ENCODE data around the gene ZBTB20. TPM values are rescaled to one million over a fixed set of nuclear protein-coding genes. Genes with fewer than 3 reads are reported as not detected.

Gene ZBTB20
- total and polyA plus RNA-seq, 4 donors, result 3.1 to 57.4 (median 29.3) TPM

DNA sequence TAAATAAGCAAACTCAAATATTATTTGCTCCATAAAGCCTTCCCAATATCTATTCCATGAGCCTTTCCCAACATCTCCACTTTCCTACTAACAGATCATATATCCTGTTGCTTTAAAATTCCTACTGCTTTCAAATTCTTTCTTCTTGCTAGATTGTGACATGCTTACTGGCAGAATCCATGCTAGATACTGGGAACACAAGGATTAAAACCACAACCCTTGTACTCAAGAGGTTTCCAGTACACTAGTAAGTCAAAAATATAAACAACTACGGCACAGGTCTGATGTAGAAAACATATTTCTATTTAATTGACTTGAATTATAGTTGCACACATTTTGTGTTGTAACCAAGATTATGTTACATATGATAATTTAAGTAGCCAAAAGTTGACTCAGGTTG lies 275.0 kb downstream of the ZBTB20 start:
- no CpG with 5 or more reads among the region's 1 CpG for WGBS (ENCODE audit: insufficient coverage)
- Histone ChIP-seq H3K27ac (ENCODE audit: low read depth, low read length) (no peak overlapping the region), H3K4me3 (ENCODE audit: low read depth, low read length) (no peak overlapping the region), H3K4me1 (ENCODE audit: control insufficient read depth, insufficient read depth, low read length) (no peaks in the 10 kb centered on the region), H3K27me3 (ENCODE audit: control insufficient read depth, insufficient read depth, low read length) (no peaks in the 10 kb centered on the region), H3K9me3 (ENCODE audit: control insufficient read depth, insufficient read depth, low read length) (no peaks in the 10 kb centered on the region), H3K36me3 (ENCODE audit: control insufficient read depth, insufficient read depth, low read length) (no peaks in the 10 kb centered on the region)
- no peak for DNase-seq (ENCODE audit: low read depth in 4 of 6, low spot score in 6 of 6)

- no peak for DNase-seq (ENCODE audit: low read depth in 4 of 6, low spot score in 6 of 6)
These were observed 279.1 kb downstream of the ZBTB20 start for GRCh38 chr3:114867835-114868503.

DNA sequence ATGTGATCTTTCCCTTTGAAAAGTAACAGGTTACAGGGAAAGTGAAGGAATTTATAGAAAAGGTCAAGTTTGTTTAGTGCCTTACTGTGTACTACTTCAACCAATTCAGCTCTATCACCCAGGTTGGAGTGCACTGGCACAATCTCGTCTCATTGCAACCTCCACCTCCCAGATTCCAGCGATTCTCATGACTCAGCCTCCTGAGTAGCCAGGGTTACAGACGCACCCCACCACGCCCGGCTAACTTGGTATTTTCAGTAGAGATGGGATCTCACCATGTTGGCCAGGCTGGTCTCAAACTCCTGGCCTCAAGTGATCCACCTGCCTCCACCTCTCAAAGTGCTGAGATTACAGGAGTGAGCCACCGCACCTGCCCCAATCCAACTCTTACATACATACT lies 279.7 kb downstream of the ZBTB20 start:
- 100% methylated on average over 4 of the region's 6 CpGs for WGBS (ENCODE audit: insufficient coverage)
- no peaks in the 10 kb centered on the region for H3K36me3 ChIP-seq (ENCODE audit: control insufficient read depth, insufficient read depth, low read length)
- H3K4me1 ChIP-seq (ENCODE audit: control insufficient read depth, insufficient read depth, low read length), result no peaks in the 10 kb centered on the region
- no peak for DNase-seq (ENCODE audit: low read depth in 4 of 6, low spot score in 6 of 6)
- H3K27ac ChIP-seq (ENCODE audit: low read depth, low read length), result no peak overlapping the region
- no peak overlapping the region for H3K4me3 ChIP-seq (ENCODE audit: low read depth, low read length)
- no peaks in the 10 kb centered on the region for H3K27me3 ChIP-seq (ENCODE audit: control insufficient read depth, insufficient read depth, low read length)
- no peaks in the 10 kb centered on the region for H3K9me3 ChIP-seq (ENCODE audit: control insufficient read depth, insufficient read depth, low read length)

More at GRCh38 chr3:114867835-114868503, 279.1 kb downstream of the ZBTB20 start:
- Histone ChIP-seq H3K27ac (ENCODE audit: low read depth, low read length) (no peak overlapping the region), H3K36me3 (ENCODE audit: control insufficient read depth, insufficient read depth, low read length) (no peaks in the 10 kb centered on the region), H3K27me3 (ENCODE audit: control insufficient read depth, insufficient read depth, low read length) (no peaks in the 10 kb centered on the region), H3K9me3 (ENCODE audit: control insufficient read depth, insufficient read depth, low read length) (no peaks in the 10 kb centered on the region), H3K4me1 (ENCODE audit: control insufficient read depth, insufficient read depth, low read length) (no peaks in the 10 kb centered on the region), H3K4me3 (ENCODE audit: low read depth, low read length) (no peak overlapping the region)
- 71% methylated on average over 1 of the region's 4 CpGs for WGBS (ENCODE audit: insufficient coverage)

DNA sequence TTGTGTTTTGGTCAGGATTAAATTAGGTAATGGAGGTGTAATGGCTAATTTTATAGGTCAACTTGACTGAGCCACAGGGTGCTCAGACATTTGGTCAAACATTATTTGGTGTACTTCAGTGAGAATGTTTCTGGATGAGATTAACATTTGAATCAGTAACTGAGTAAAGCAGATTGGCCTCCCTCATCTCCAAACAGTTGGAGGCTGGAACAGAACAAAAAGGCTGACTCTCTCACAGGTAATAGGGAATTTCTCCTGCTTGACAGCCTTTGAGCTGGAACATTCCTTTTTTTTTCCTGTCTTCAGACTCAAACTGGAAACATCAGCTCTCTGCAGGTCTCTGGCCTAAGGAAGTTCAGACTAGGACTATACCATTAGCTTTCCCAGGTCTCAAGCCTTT lies 280.7 kb downstream of the ZBTB20 start:
- Histone ChIP-seq H3K4me3 (ENCODE audit: low read depth, low read length) (no peak overlapping the region), H3K36me3 (ENCODE audit: control insufficient read depth, insufficient read depth, low read length) (no peaks in the 10 kb centered on the region)
- DNase-seq (ENCODE audit: low read depth in 4 of 6, low spot score in 6 of 6), result no peak

DNA sequence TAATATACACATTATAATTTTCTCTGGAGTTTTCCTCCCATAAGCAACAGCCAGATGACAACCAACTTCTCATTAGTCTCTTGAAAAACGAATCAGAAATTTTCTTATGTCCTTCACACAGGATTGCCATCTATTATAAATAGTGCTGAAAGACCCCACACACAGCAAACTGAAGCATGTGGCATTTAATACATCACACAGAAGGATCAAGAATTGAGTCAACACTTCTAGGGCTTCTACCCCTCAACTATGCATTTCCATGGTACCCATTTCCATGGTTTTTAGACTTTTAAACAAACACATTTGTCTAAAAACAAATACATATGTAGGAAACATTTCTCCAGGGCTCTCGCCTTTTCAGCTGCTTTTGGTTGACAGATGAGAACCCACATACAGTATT lies 282.1 kb downstream of the ZBTB20 start:
- Histone ChIP-seq H3K36me3 (ENCODE audit: control insufficient read depth, insufficient read depth, low read length) (no peaks in the 10 kb centered on the region), H3K4me3 (ENCODE audit: low read depth, low read length) (no peak overlapping the region), H3K27me3 (ENCODE audit: control insufficient read depth, insufficient read depth, low read length) (no peaks in the 10 kb centered on the region), H3K9me3 (ENCODE audit: control insufficient read depth, insufficient read depth, low read length) (no peaks in the 10 kb centered on the region), H3K4me1 (ENCODE audit: control insufficient read depth, insufficient read depth, low read length) (no peaks in the 10 kb centered on the region), H3K27ac (ENCODE audit: low read depth, low read length) (no peak overlapping the region)
- WGBS (ENCODE audit: insufficient coverage), result 100% methylated on average over 1 of the region's 2 CpGs
- DNase-seq (ENCODE audit: low read depth in 4 of 6, low spot score in 6 of 6), result no peak

More for the DNA sequence above, 280.7 kb downstream of the ZBTB20 start:
- Histone ChIP-seq H3K4me1 (ENCODE audit: control insufficient read depth, insufficient read depth, low read length) (no peaks in the 10 kb centered on the region), H3K27me3 (ENCODE audit: control insufficient read depth, insufficient read depth, low read length) (no peaks in the 10 kb centered on the region), H3K9me3 (ENCODE audit: control insufficient read depth, insufficient read depth, low read length) (no peaks in the 10 kb centered on the region), H3K27ac (ENCODE audit: low read depth, low read length) (no peak overlapping the region)

DNA sequence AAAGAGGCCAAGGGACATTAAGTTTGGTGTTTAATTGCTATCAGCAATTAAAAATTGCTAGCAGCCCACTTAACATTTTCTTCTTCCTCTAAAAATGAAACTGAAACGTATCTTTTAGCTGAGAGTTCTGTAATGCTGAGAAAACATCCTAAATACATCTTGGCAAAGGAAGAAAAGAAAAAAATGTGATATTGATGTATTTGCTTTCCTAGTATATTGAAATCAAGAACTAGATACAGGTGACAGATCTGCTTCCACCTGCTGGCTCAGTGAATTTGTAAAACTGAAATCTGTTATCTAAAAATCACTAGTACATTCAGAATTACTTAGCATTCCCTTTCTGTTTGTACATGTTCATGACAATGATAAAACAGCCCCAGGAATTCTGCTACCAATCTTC lies 283.2 kb downstream of the ZBTB20 start:
- Histone ChIP-seq H3K4me3 (ENCODE audit: low read depth, low read length) (no peak overlapping the region), H3K4me1 (ENCODE audit: control insufficient read depth, insufficient read depth, low read length) (no peaks in the 10 kb centered on the region), H3K9me3 (ENCODE audit: control insufficient read depth, insufficient read depth, low read length) (no peaks in the 10 kb centered on the region), H3K36me3 (ENCODE audit: control insufficient read depth, insufficient read depth, low read length) (no peaks in the 10 kb centered on the region), H3K27me3 (ENCODE audit: control insufficient read depth, insufficient read depth, low read length) (no peaks in the 10 kb centered on the region), H3K27ac (ENCODE audit: low read depth, low read length) (no peak overlapping the region)
- no peak for DNase-seq (ENCODE audit: low read depth in 4 of 6, low spot score in 6 of 6)
- no CpG with 5 or more reads among the region's 1 CpG for WGBS (ENCODE audit: insufficient coverage)

DNA sequence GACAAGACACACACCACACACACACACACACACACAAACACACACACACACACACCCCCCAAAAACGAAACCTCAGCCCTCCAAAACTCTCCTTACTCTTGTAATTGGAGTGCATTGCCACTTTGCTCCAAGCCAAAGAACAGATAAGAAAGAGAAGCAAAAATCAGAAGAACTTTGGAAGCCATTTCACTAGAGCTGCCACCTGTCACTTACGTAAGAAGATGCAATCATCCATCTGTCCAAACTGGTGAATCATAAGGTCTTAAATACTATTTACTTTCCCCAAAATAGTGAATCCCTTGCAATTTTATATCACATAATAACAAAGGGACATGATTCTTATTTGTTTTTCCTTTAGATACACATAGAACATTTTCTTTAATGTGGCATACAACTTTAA lies 285.4 kb downstream of the ZBTB20 start:
- H3K27me3 ChIP-seq (ENCODE audit: control insufficient read depth, insufficient read depth, low read length), result no peaks in the 10 kb centered on the region
- no peaks in the 10 kb centered on the region for H3K9me3 ChIP-seq (ENCODE audit: control insufficient read depth, insufficient read depth, low read length)
- no peak for DNase-seq (ENCODE audit: low read depth in 4 of 6, low spot score in 6 of 6)
- no peak overlapping the region for H3K27ac ChIP-seq (ENCODE audit: low read depth, low read length)
- no peak overlapping the region for H3K4me3 ChIP-seq (ENCODE audit: low read depth, low read length)
- no CpG with 5 or more reads among the region's 2 CpGs for WGBS (ENCODE audit: insufficient coverage)
- no peaks in the 10 kb centered on the region for H3K4me1 ChIP-seq (ENCODE audit: control insufficient read depth, insufficient read depth, low read length)
- no peaks in the 10 kb centered on the region for H3K36me3 ChIP-seq (ENCODE audit: control insufficient read depth, insufficient read depth, low read length)

GRCh38 chr3:114860531-114860930 lies 286.6 kb downstream of the ZBTB20 start:
- no peaks in the 10 kb centered on the region for H3K4me1 ChIP-seq (ENCODE audit: control insufficient read depth, insufficient read depth, low read length)
- no peaks in the 10 kb centered on the region for H3K9me3 ChIP-seq (ENCODE audit: control insufficient read depth, insufficient read depth, low read length)
- DNase-seq (ENCODE audit: low read depth in 4 of 6, low spot score in 6 of 6), result no peak
- H3K27me3 ChIP-seq (ENCODE audit: control insufficient read depth, insufficient read depth, low read length), result no peaks in the 10 kb centered on the region
- no peaks in the 10 kb centered on the region for H3K36me3 ChIP-seq (ENCODE audit: control insufficient read depth, insufficient read depth, low read length)
- no peak overlapping the region for H3K27ac ChIP-seq (ENCODE audit: low read depth, low read length)
- no CpG with 5 or more reads among the region's 2 CpGs for WGBS (ENCODE audit: insufficient coverage)
- no peak overlapping the region for H3K4me3 ChIP-seq (ENCODE audit: low read depth, low read length)

- no peak for DNase-seq (ENCODE audit: low read depth in 4 of 6, low spot score in 6 of 6)
- Histone ChIP-seq H3K36me3 (ENCODE audit: control insufficient read depth, insufficient read depth, low read length) (no peaks in the 10 kb centered on the region), H3K4me3 (ENCODE audit: low read depth, low read length) (no peak overlapping the region), H3K27me3 (ENCODE audit: control insufficient read depth, insufficient read depth, low read length) (no peaks in the 10 kb centered on the region), H3K4me1 (ENCODE audit: control insufficient read depth, insufficient read depth, low read length) (no peaks in the 10 kb centered on the region), H3K9me3 (ENCODE audit: control insufficient read depth, insufficient read depth, low read length) (no peaks in the 10 kb centered on the region), H3K27ac (ENCODE audit: low read depth, low read length) (no peak overlapping the region)
- WGBS (ENCODE audit: insufficient coverage), result 67% methylated on average over 1 of the region's 4 CpGs
These were observed 288.8 kb downstream of the ZBTB20 start for GRCh38 chr3:114858329-114858728.

- Histone ChIP-seq H3K4me1 (ENCODE audit: control insufficient read depth, insufficient read depth, low read length) (no peaks in the 10 kb centered on the region), H3K4me3 (ENCODE audit: low read depth, low read length) (no peak overlapping the region), H3K27me3 (ENCODE audit: control insufficient read depth, insufficient read depth, low read length) (no peaks in the 10 kb centered on the region), H3K36me3 (ENCODE audit: control insufficient read depth, insufficient read depth, low read length) (no peaks in the 10 kb centered on the region), H3K27ac (ENCODE audit: low read depth, low read length) (no peak overlapping the region), H3K9me3 (ENCODE audit: control insufficient read depth, insufficient read depth, low read length) (no peaks in the 10 kb centered on the region)
- DNase-seq (ENCODE audit: low read depth in 4 of 6, low spot score in 6 of 6), result peak in 1 of 6 donors; percentile 81
- WGBS (ENCODE audit: insufficient coverage), result no CpG with 5 or more reads among the region's 6 CpGs
These were observed 289.8 kb downstream of the ZBTB20 start for GRCh38 chr3:114857299-114857701.

Data from spinal cord (tissue), 10 donors.